Measurements from ENCODE around the gene GDF10.

GRCh38 chr10:47288916-47289495 is 11.0 kb upstream of the GDF10 start:
- TF ChIP-seq, protein P1, sequence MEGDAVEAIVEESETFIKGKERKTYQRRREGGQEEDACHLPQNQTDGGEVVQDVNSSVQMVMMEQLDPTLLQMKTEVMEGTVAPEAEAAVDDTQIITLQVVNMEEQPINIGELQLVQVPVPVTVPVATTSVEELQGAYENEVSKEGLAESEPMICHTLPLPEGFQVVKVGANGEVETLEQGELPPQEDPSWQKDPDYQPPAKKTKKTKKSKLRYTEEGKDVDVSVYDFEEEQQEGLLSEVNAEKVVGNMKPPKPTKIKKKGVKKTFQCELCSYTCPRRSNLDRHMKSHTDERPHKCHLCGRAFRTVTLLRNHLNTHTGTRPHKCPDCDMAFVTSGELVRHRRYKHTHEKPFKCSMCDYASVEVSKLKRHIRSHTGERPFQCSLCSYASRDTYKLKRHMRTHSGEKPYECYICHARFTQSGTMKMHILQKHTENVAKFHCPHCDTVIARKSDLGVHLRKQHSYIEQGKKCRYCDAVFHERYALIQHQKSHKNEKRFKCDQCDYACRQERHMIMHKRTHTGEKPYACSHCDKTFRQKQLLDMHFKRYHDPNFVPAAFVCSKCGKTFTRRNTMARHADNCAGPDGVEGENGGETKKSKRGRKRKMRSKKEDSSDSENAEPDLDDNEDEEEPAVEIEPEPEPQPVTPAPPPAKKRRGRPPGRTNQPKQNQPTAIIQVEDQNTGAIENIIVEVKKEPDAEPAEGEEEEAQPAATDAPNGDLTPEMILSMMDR (IDR thresholded peaks at IDR 0.05), result no peak
- no peak for TF ChIP-seq POLR2A (IDR thresholded peaks at IDR 0.05)
